Coronary artery (tissue), 2 donors: ENCODE measurements around the gene ZNF32.
A peak's percentile ranks its signal among the peaks of the same experiment; 100 is the strongest.

Experiments used
- DNase-seq: peaks from one replicate; pipeline ENCODE4 v3.0.0-alpha.2; 2017; ENCODE audit warnings: low spot score
- H3K27ac ChIP-seq, 2 donors: fragments of 200-600 bp; sonication (generic); one replicate each; pipeline ENCODE4 v1.5.1; 2016 to 2019
- H3K4me3 ChIP-seq: fragments of 200-600 bp; sonication (generic); 2 replicates; pipeline ENCODE4 v1.5.1; 2016; ENCODE audit warnings: mild to moderate bottlenecking, moderate library complexity
- CTCF ChIP-seq: fragments of 200-600 bp; sonication (generic); IDR thresholded peaks from one replicate; pipeline ENCODE4 v1.5.1; 2019; ENCODE audit warnings: antibody characterized with exemption

ZNF32 gene

GRCh38 chr10:43681220-43681619 lies 32.5 kb upstream of the ZNF32 start:
- DNase-seq, result peak; percentile 12
- TF ChIP-seq CTCF, result no peak
- Histone ChIP-seq H3K4me3 (no peak overlapping the region), H3K27ac (no peak overlapping the region)

- H3K27ac ChIP-seq, result no peak overlapping the region
- no peak for TF ChIP-seq CTCF
- H3K4me3 ChIP-seq, result no peak overlapping the region
- DNase-seq, result peak; percentile 19
Measured at GRCh38 chr10:43680035-43680434, 31.4 kb upstream of the ZNF32 start.

- DNase-seq, result no peak
- H3K27ac ChIP-seq, result no peak overlapping the region
- no peak for TF ChIP-seq CTCF
- H3K4me3 ChIP-seq, result no peak overlapping the region
Measured at GRCh38 chr10:43679509-43679908, 30.8 kb upstream of the ZNF32 start.

- H3K27ac ChIP-seq, result no peak overlapping the region
- TF ChIP-seq CTCF, result no peak
- H3K4me3 ChIP-seq, result no peak overlapping the region
- DNase-seq, result no peak
Measured at GRCh38 chr10:43678654-43679053, 30.0 kb upstream of the ZNF32 start.

GRCh38 chr10:43676901-43677300 lies 28.2 kb upstream of the ZNF32 start:
- no peak for TF ChIP-seq CTCF
- no peak overlapping the region for H3K27ac ChIP-seq
- no peak overlapping the region for H3K4me3 ChIP-seq
- no peak for DNase-seq

DNA sequence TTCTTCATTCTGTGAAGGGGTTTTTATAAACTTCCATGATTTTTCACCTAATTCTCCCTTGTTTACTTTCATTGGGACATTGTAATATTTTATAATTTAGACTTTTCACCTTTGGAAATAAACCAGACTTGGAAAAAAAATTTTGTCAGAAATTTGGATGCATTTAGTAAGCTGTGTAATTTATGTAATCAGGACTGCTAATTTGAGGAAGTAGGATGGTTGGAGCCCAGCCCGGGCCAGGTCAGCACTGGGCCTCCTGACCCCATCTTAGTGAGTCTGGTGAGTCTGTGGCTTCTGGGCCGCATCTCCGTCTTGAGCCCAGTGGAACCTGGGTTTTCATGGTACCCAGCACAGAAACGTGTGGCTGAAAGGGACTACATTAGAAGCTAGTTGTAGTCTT lies 27.6 kb upstream of the ZNF32 start:
- TF ChIP-seq CTCF, result no peak
- Histone ChIP-seq H3K4me3 (no peak overlapping the region), H3K27ac (no peak overlapping the region)
- DNase-seq, result no peak

DNA sequence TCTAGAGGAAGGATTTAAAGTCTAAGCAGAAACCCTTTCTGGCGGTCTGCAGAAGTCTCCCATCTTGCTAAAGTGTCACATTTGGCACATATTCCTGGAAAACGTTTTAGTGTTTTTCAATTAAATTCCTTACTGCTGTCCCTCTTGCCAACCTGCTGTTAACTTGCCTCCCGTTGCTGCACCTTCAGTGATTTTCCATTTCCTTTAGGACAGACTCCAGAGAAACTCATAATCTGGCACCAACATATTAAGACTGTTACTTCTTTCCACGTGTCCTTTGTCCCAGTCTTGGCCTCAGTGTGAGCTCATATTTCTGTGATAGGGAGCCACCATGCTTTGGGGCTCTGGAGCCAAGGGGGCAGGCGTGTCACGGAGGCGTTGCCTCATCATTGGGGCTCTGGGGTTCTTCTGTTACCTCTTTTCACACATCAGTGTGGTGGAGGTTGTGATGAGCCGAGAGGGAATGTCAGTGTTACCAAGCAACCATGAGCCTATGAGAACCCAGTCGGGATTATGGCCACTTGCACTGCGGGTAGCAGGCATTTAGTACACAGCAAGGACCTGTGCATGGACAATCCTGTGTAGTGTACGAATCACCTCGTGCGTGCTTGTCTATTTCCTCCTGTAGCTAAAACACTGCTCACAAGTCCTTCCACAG lies 26.0 kb upstream of the ZNF32 start:
- Histone ChIP-seq H3K27ac (no peak overlapping the region), H3K4me3 (no peak overlapping the region)
- no peak for DNase-seq
- no peak for TF ChIP-seq CTCF
